Vein endothelial cell (primary cell): ENCODE measurements around the gene CNOT10. TPM values are rescaled to one million over a fixed set of nuclear protein-coding genes. Genes with fewer than 3 reads are reported as not detected.

ENCODE experiments used
- total RNA-seq: library from RNA; depleted of rRNA; stranded (reverse); fragments of >200 nt; gene quantifications from 2 replicates; pipeline ENCODE4 v1.2.3, GENCODE V29; 2012

Gene CNOT10, protein sequence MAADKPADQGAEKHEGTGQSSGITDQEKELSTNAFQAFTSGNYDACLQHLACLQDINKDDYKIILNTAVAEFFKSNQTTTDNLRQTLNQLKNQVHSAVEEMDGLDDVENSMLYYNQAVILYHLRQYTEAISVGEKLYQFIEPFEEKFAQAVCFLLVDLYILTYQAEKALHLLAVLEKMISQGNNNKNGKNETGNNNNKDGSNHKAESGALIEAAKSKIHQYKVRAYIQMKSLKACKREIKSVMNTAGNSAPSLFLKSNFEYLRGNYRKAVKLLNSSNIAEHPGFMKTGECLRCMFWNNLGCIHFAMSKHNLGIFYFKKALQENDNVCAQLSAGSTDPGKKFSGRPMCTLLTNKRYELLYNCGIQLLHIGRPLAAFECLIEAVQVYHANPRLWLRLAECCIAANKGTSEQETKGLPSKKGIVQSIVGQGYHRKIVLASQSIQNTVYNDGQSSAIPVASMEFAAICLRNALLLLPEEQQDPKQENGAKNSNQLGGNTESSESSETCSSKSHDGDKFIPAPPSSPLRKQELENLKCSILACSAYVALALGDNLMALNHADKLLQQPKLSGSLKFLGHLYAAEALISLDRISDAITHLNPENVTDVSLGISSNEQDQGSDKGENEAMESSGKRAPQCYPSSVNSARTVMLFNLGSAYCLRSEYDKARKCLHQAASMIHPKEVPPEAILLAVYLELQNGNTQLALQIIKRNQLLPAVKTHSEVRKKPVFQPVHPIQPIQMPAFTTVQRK
- 21.6 and 25.6 TPM in 2 replicates for total RNA-seq

DNA sequence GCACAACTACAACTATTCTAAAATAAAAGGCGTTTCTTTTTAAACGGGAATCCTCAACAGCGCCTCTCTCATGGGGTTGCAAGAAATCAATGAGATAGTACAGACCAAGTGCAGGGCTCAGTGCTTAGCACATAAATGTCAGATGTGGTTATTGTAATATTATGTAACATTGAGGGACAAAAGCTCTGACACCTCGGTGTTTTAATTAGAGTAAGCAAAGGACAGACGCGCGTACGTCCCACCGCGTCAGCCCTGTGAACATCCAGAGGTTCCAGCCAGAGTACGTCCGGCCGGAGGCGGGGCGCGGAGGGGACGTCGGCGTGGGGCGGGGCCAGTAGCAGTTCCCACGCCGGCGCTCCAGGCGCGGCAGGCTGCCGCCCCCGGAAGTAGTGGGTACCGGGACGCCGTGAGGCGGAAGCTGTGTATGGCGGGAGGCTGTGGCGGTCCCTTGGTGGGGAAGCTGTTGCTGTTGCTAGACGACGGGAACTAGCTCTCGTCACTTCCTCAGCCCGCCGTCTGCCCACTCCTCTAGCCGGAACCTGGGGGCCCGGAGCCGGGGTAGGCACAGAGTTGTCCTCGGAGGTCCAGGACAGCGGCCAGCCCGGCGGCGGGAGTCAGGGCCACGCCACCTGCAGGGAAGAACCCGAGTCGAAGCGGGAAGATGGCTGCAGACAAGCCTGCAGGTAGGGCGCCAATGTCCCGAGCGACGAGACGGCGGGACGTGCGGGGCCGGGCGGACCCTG is at the start of gene CNOT10:
TSS of gene CNOT10 (plus strand) at position 389 of the 743 bp plus-strand sequence. CDS start at position 662, 273 bp downstream.

DNA sequence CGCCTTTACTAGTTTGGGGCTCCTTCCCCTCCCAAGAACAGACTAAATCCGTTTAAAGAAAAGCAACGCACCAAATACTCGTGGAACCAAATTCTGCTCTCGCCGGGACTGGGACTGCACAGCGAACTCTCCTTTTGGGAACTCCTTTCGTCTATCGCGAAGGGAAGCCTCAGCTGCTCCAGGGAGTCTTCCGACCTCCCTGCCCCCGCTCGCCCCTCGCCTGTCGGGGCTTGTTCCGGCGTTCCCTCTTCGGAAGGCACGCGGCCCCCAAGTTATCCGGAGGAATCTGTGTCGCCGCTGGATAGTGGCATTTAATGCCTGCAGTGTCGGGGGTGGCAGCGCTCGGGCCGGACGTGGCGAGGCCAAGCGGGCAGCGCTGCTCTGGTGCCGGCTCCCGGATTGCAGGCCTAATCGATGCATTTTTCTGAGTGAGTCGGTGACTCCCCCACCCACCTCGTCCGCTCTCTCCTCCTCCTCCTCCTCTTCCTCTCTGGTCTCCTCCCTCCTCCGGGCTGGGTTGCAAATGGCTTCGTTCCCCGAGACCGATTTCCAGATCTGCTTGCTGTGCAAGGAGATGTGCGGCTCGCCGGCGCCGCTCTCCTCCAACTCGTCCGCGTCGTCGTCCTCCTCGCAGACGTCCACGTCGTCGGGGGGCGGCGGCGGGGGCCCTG is 132.7 kb downstream of the CNOT10 start, which contains the start of gene TRIM71:
TSS of gene TRIM71 (plus strand) at position 440 of the 671 bp plus-strand sequence. CDS start at position 524, 84 bp downstream.

Other genes with a start within 250 kb of the CNOT10 start
- gene CMTM6, start 182.3 kb upstream of the CNOT10 start, total RNA-seq: 96.4 and 106 TPM in 2 replicates
- 31.7 and 55.6 TPM in 2 replicates for gene DYNC1LI1, start 114.3 kb upstream of the CNOT10 start, total RNA-seq
- not detected in 2 replicates for gene TRIM71, start 132.8 kb downstream of the CNOT10 start, total RNA-seq